ENCODE results near the gene SETDB2. TPM values are rescaled to one million over a fixed set of nuclear protein-coding genes. Genes with fewer than 3 reads are reported as not detected.

The SETDB2 gene
- total RNA-seq, 1 donor from 2014 or later = 8.6 TPM

DNA sequence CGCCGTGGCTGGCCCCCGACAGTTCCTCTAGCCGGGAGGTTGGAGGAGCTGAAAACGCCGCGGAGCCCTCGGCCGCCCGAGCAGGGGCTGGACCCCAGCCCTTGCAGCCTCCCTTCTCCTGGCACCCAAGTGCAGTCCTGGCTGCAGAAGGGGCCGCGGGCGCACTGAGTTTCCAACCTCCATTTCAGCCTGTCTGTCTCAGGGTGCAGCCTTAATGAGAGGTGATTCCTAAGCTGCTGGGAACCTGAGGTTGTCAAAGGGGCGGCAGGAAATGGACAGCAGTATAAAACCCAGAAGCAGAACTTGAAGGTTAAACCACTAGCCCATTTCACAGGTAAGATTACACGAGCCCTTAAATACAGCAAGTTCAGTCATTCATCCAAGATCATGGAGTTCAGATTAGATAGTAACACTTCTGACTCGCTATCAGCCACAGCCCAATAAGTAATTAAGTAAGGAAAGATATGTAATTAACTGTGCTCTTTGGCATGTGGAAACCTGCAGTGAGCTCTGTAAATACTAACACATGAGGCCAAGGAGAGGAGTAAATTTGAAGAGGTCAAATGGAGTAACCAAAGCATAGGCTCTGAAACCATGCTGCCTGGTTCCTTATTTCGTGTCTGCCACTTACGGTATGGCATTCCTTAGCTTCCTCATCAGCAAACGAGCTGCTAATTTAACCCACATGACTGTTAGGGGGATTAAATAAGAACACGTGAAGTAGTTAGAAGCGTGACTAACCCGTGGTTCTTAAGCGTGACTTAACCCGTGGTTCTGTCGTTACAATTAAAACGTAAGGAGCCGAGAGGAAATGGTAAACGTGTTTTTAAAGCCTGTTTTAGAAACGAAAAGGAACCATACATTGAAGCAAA, 686 bp downstream of the SETDB2 start:
- no peak for TF ChIP-seq CTCF (IDR thresholded peaks at IDR 0.05)
- TF ChIP-seq POLR2AphosphoS5 (IDR thresholded peaks at IDR 0.05; ENCODE audit: insufficient read depth in 1 of 2, low read depth in 1 of 2) = peak in 1 of 2 donors; percentile 96
- TF ChIP-seq POLR2A (IDR thresholded peaks at IDR 0.05) = peak in 1 of 2 donors; percentile 38
- H3K4me1 ChIP-seq = peaks cover 37% of the 10 kb centered on the region
- no peaks in the 10 kb centered on the region for H3K9me3 ChIP-seq
- no peaks in the 10 kb centered on the region for H3K27me3 ChIP-seq
- DNase-seq (ENCODE audit: extremely low spot score in 2 of 2) = no peak
- intact Hi-C loops (cut with DNase I) = no loop called here
- H3K27ac ChIP-seq = peak overlapping the region; percentile 98
- H3K36me3 ChIP-seq = no peaks in the 10 kb centered on the region
- peak overlapping the region; percentile 62 to 86 for H3K4me3 ChIP-seq

DNA sequence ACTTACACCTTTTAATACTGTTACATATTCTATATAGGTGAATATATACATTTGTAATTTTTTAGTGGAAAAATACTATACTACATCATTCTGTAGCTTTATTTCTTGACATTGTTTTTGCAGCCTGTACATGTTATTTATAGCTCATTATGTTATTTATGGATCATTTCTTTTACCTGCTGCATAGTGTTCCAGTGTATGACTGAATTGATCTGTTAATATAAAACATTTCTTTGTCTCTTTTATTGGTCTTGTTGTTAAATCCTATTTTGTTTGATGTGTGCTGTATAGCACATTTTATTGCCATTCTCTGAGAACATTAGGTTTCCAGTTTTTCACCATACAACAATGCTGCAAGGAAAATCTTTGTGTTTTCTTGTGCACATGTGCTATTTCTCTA, 2.4 kb downstream of the SETDB2 start:
- TF ChIP-seq POLR2A (IDR thresholded peaks at IDR 0.05) (no peak), POLR2AphosphoS5 (IDR thresholded peaks at IDR 0.05; ENCODE audit: insufficient read depth in 1 of 2, low read depth in 1 of 2) (no peak), CTCF (IDR thresholded peaks at IDR 0.05) (no peak)
- Histone ChIP-seq H3K9me3 (no peaks in the 10 kb centered on the region), H3K27ac (peak overlapping the region; percentile 98), H3K4me3 (no peak overlapping the region), H3K4me1 (peaks cover 37% of the 10 kb centered on the region), H3K36me3 (no peaks in the 10 kb centered on the region), H3K27me3 (no peaks in the 10 kb centered on the region)
- DNase-seq (ENCODE audit: extremely low spot score in 2 of 2) = no peak
- intact Hi-C loops (cut with DNase I) = no loop called here

- H3K27ac ChIP-seq = no peak overlapping the region
- intact Hi-C loops (cut with DNase I) = no loop called here
- no peaks in the 10 kb centered on the region for H3K36me3 ChIP-seq
- peaks cover 31% of the 10 kb centered on the region for H3K4me1 ChIP-seq
- no peak overlapping the region for H3K4me3 ChIP-seq
- TF ChIP-seq POLR2A (IDR thresholded peaks at IDR 0.05) (no peak), POLR2AphosphoS5 (IDR thresholded peaks at IDR 0.05; ENCODE audit: insufficient read depth in 1 of 2, low read depth in 1 of 2) (no peak), CTCF (IDR thresholded peaks at IDR 0.05) (no peak)
- DNase-seq (ENCODE audit: extremely low spot score in 2 of 2) = no peak
- H3K9me3 ChIP-seq = no peaks in the 10 kb centered on the region
- no peaks in the 10 kb centered on the region for H3K27me3 ChIP-seq
Observed at GRCh38 chr13:49448753-49449152, 4.7 kb downstream of the SETDB2 start.

DNA sequence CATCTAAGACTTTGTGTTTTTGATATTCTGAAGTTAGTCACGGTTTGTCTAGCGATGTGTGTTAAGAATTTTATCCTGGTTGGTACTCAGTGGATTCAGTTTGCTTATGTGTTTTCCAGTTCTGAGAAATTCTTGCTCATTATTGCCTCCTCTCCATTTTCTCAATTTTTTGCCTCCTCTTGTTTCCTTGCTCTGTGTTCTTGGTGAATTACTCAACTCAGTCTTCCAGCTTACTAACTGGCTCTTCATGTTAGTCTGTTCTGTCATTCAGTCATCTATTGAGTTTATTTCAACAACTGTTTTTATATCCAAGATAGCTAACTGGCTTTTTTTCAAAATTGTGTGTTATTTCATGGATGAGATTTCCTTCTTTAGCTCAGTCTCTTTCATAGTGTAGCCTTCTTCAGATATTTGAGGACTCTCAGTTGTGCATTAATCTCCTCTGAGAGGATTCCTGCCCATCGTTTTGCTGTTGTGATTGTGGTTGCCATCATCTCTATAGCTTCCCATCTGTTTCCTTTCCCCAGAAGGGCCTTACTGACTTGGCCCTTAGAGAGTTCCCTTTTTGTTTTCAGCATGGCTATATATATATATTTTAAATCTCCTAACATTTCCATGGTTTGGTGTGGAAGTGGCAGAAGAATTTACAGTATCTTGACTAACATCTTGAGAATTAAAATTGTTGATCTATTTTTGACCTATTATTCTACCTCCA, 6.2 kb downstream of the SETDB2 start:
- Histone ChIP-seq H3K4me1 (peaks cover 24% of the 10 kb centered on the region), H3K4me3 (no peak overlapping the region), H3K9me3 (no peaks in the 10 kb centered on the region), H3K27me3 (no peaks in the 10 kb centered on the region), H3K27ac (no peak overlapping the region), H3K36me3 (no peaks in the 10 kb centered on the region)
- intact Hi-C loops (cut with DNase I) = no loop called here
- TF ChIP-seq POLR2AphosphoS5 (IDR thresholded peaks at IDR 0.05; ENCODE audit: insufficient read depth in 1 of 2, low read depth in 1 of 2) = no peak
- DNase-seq (ENCODE audit: extremely low spot score in 2 of 2) = no peak

DNA sequence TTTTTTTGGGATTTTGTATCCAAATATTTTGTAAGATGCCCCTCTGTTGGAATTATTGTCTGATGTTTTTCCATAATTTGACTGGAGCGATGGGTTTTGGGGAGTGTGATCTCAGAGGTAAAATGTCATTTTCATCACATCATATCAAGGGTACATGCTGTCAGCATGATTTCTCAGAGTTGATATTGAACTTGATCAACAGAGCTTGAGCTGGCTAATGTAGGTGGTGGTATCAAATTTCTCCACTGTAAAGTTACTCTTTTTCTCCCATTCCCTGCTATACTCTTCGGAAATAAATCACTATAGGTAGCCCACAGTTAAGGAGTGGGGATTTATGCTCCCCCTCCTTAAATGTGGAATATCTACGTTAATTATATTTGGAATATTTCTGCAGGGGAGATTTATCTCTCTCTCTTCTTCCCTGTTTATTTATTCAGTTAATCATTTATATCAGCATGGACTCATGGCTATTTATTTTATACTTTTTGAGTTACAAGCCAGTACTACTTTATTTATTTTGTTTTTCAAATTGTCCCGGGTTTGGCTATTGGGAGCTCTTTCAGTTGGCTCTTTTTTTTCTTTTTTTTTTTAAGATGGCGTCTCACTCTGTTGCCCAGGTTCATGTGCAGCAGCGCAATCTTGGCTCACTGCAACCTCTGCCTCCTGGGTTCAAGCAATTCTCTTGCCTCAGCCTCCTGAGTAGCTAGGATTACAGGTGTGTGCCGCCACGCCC, 8.8 kb downstream of the SETDB2 start:
- H3K9me3 ChIP-seq = no peaks in the 10 kb centered on the region
- no peak for TF ChIP-seq CTCF (IDR thresholded peaks at IDR 0.05)
- no peak for TF ChIP-seq POLR2AphosphoS5 (IDR thresholded peaks at IDR 0.05; ENCODE audit: insufficient read depth in 1 of 2, low read depth in 1 of 2)
- no peak for TF ChIP-seq POLR2A (IDR thresholded peaks at IDR 0.05)
- no peak overlapping the region for H3K27ac ChIP-seq
- no peaks in the 10 kb centered on the region for H3K36me3 ChIP-seq
- intact Hi-C loops (cut with DNase I) = no loop called here
- H3K27me3 ChIP-seq = no peaks in the 10 kb centered on the region
- no peaks in the 10 kb centered on the region for H3K4me1 ChIP-seq
- H3K4me3 ChIP-seq = no peak overlapping the region
- DNase-seq (ENCODE audit: extremely low spot score in 2 of 2) = no peak

Measured in vagina (tissue), 2 donors.